Measurements from ENCODE around the gene GNAO1. TPM values are rescaled to one million over a fixed set of nuclear protein-coding genes. Genes with fewer than 3 reads are reported as not detected.

The GNAO1 gene
- polyA plus RNA-seq, 3 donors = not detected

DNA sequence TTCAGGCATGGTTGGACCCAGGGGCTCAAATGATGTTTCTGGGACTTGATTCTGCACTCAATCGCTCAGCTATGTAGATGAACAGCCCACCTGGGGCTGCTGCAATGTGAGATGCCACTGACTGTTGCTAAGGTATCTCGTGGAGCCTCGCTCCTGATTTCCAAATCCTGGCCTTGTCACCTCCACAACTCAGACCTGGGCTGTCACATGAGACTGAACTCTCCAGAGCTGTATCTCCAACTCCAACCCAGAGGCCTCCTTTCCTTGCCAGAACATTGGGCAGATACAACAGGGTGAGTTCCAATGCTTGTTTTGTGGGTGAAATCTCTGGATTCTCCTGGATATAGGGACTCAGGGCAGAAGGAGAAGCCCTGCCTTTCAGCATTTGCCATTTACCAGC lies 79.5 kb downstream of the GNAO1 start:
- no peaks in the 10 kb centered on the region for H3K36me3 Mint-ChIP-seq
- H3K4me1 Mint-ChIP-seq = peaks cover 51% of the 10 kb centered on the region
- Histone ChIP-seq H3K9ac (ENCODE audit: insufficient read depth, low read length, poor library complexity, severe bottlenecking) (no peak overlapping the region), H3K4me1 (ENCODE audit: control insufficient read depth in 1 of 2, insufficient read depth in 2 of 2, low read length in 2 of 2) (peaks cover 20 to 36% of the 10 kb centered on the region in 2 donors), H4K20me1 (ENCODE audit: insufficient read depth, low read length) (no peaks in the 10 kb centered on the region), H3K9me3 (replicated peaks in 1 of 2; ENCODE audit: control insufficient read depth in 1 of 2, insufficient read depth in 1 of 2, low read length in 2 of 2) (no peaks in the 10 kb centered on the region), H3K4me2 (replicated peaks; ENCODE audit: extremely low read depth, low read length, poor library complexity, severe bottlenecking) (no peak overlapping the region), H2AFZ (ENCODE audit: insufficient read depth, low read depth, low read length, poor library complexity, severe bottlenecking) (no peak overlapping the region), H3K36me3 (replicated peaks in 1 of 2; ENCODE audit: control insufficient read depth in 1 of 2, insufficient read depth in 2 of 2, low read length in 2 of 2) (no peaks in the 10 kb centered on the region), H3K27me3 (ENCODE audit: control insufficient read depth in 2 of 2, insufficient read depth in 2 of 2, low read length in 2 of 2) (no peaks in the 10 kb centered on the region), H3K27ac (ENCODE audit: low read depth in 1 of 2, low read length in 2 of 2) (no peak overlapping the region), H3K4me3 (replicated peaks in 1 of 3; ENCODE audit: low read depth in 2 of 3, low read length in 3 of 3) (no peak overlapping the region), H3K79me2 (ENCODE audit: insufficient read depth, low read length) (no peaks in the 10 kb centered on the region)
- no peak for DNase-seq
- WGBS (ENCODE audit: insufficient coverage) = 95% methylated on average over 3 of the region's 3 CpGs
- H3K9me3 Mint-ChIP-seq = peaks cover 0 to 2% (median 2%) of the 10 kb centered on the region in 7 donors
- intact Hi-C loops (cut with micrococcal nuclease) = no loop called here
- H3K27ac Mint-ChIP-seq = peak overlapping the region in 1 of 7 donors; percentile 25
- TF ChIP-seq, protein P1, sequence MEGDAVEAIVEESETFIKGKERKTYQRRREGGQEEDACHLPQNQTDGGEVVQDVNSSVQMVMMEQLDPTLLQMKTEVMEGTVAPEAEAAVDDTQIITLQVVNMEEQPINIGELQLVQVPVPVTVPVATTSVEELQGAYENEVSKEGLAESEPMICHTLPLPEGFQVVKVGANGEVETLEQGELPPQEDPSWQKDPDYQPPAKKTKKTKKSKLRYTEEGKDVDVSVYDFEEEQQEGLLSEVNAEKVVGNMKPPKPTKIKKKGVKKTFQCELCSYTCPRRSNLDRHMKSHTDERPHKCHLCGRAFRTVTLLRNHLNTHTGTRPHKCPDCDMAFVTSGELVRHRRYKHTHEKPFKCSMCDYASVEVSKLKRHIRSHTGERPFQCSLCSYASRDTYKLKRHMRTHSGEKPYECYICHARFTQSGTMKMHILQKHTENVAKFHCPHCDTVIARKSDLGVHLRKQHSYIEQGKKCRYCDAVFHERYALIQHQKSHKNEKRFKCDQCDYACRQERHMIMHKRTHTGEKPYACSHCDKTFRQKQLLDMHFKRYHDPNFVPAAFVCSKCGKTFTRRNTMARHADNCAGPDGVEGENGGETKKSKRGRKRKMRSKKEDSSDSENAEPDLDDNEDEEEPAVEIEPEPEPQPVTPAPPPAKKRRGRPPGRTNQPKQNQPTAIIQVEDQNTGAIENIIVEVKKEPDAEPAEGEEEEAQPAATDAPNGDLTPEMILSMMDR (IDR thresholded peaks at IDR 0.05) = no peak
- H3K27me3 Mint-ChIP-seq (ENCODE audit: low read depth in 3 of 3) = peaks cover 2 to 10% (median 4%) of the 10 kb centered on the region in 3 donors
- no peak overlapping the region for H3K4me3 Mint-ChIP-seq

- intact Hi-C loops (cut with micrococcal nuclease) = no loop called here
- H3K9ac ChIP-seq (ENCODE audit: insufficient read depth, low read length, poor library complexity, severe bottlenecking) = no peak overlapping the region
- H3K4me1 Mint-ChIP-seq = peaks cover 51% of the 10 kb centered on the region
- TF ChIP-seq, protein P1 (IDR thresholded peaks at IDR 0.05) = no peak
- peak overlapping the region; percentile 50 for H3K4me2 ChIP-seq (replicated peaks; ENCODE audit: extremely low read depth, low read length, poor library complexity, severe bottlenecking)
- H3K9me3 ChIP-seq (replicated peaks in 1 of 2; ENCODE audit: control insufficient read depth in 1 of 2, insufficient read depth in 1 of 2, low read length in 2 of 2) = no peaks in the 10 kb centered on the region
- H4K20me1 ChIP-seq (ENCODE audit: insufficient read depth, low read length) = no peaks in the 10 kb centered on the region
- no peaks in the 10 kb centered on the region for H3K79me2 ChIP-seq (ENCODE audit: insufficient read depth, low read length)
- peak overlapping the region in 1 of 2 donors; percentile 33 for H3K4me3 Mint-ChIP-seq
- H3K27me3 Mint-ChIP-seq (ENCODE audit: low read depth in 3 of 3) = peaks cover 2 to 7% (median 3%) of the 10 kb centered on the region in 3 donors
- H3K27me3 ChIP-seq (ENCODE audit: control insufficient read depth in 2 of 2, insufficient read depth in 2 of 2, low read length in 2 of 2) = no peaks in the 10 kb centered on the region
- H2AFZ ChIP-seq (ENCODE audit: insufficient read depth, low read depth, low read length, poor library complexity, severe bottlenecking) = no peak overlapping the region
- no peaks in the 10 kb centered on the region for H3K36me3 ChIP-seq (replicated peaks in 1 of 2; ENCODE audit: control insufficient read depth in 1 of 2, insufficient read depth in 2 of 2, low read length in 2 of 2)
- DNase-seq = no peak
- no peak overlapping the region for H3K27ac ChIP-seq (ENCODE audit: low read depth in 1 of 2, low read length in 2 of 2)
- peaks cover 20 to 36% of the 10 kb centered on the region in 2 donors for H3K4me1 ChIP-seq (ENCODE audit: control insufficient read depth in 1 of 2, insufficient read depth in 2 of 2, low read length in 2 of 2)
- peak overlapping the region in 1 of 7 donors; percentile 47 for H3K27ac Mint-ChIP-seq
- H3K36me3 Mint-ChIP-seq = no peaks in the 10 kb centered on the region
- H3K4me3 ChIP-seq (replicated peaks in 1 of 3; ENCODE audit: low read depth in 2 of 3, low read length in 3 of 3) = peak overlapping the region in 1 of 3 experiments; percentile 21
- H3K9me3 Mint-ChIP-seq = peaks cover 0 to 2% (median 0%) of the 10 kb centered on the region in 7 donors
Observed at GRCh38 chr16:56272583-56272894, 81.2 kb downstream of the GNAO1 start.

All from CD14-positive monocyte (primary cell).